Progenitor cell of endocrine pancreas (in vitro differentiated cells): ENCODE data around the gene IL1R2. TPM values are rescaled to one million over a fixed set of nuclear protein-coding genes. Genes with fewer than 3 reads are reported as not detected.

ENCODE experiments used
- DNase-seq: peaks from one replicate; pipeline ENCODE4 v3.0.0; 2021; ENCODE audit warnings: low spot score; ENCODE audit not compliant: unreplicated experiment
- H3K27ac Mint-ChIP-seq: 2 replicates; pipeline ENCODE4 v1.8.0; 2021; ENCODE audit warnings: mild to moderate bottlenecking, moderate library complexity, mixed read lengths
- H3K27me3 Mint-ChIP-seq: 2 replicates; pipeline ENCODE4 v1.8.0; 2021; ENCODE audit warnings: mixed read lengths
- H3K36me3 Mint-ChIP-seq: 2 replicates; pipeline ENCODE4 v1.8.0; 2022; ENCODE audit warnings: mixed read lengths; ENCODE audit not compliant: insufficient read depth
- H3K4me1 Mint-ChIP-seq: 2 replicates; pipeline ENCODE4 v1.8.0; 2021; ENCODE audit warnings: low read depth, mixed read lengths
- H3K4me3 Mint-ChIP-seq: 2 replicates; pipeline ENCODE4 v1.8.0; 2021; ENCODE audit warnings: low read depth, mild to moderate bottlenecking, moderate library complexity, mixed read lengths
- H3K9me3 Mint-ChIP-seq: 2 replicates; pipeline ENCODE4 v1.8.0; 2021; ENCODE audit warnings: low read depth, mixed read lengths
- total RNA-seq: library from RNA; stranded (reverse); gene quantifications from 2 replicates; pipeline ENCODE4 v1.2.1, GENCODE V29; 2021
- TF ChIP-seq, protein P1 (sequence below): fragments of 200-600 bp; sonication (generic); IDR thresholded peaks from one replicate; pipeline ENCODE4 v1.5.0; 2021; ENCODE audit warnings: antibody characterized with exemption, mild to moderate bottlenecking; ENCODE audit not compliant: unreplicated experiment

IL1R2 gene
- total RNA-seq, 1 donor from 2014 or later = not detected

DNA sequence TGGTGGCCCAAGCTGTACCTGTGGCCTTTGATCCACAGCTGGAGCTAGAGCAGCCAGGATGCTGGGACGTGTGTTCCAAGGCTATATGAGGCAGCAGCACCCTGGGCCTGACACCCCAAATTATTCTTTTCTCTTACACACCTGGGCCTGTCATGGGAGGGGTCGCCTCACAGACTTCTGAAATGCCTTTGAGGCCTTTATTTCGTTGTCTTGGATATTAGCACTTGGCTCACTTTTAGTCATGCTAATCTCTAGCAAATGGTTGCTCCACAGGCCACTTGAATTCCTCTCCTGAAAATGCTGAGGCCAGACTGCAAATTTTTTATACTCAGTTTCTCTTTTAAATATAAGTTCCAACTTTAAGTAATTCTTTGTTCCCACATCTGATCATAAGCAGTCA, 22.0 kb upstream of the IL1R2 start:
- Mint-ChIP-seq H3K4me3 (no peak overlapping the region), H3K27ac (no peak overlapping the region), H3K36me3 (peaks cover 2% of the 10 kb centered on the region), H3K4me1 (no peaks in the 10 kb centered on the region), H3K27me3 (no peaks in the 10 kb centered on the region), H3K9me3 (peaks cover 15% of the 10 kb centered on the region)
- TF ChIP-seq, protein P1, sequence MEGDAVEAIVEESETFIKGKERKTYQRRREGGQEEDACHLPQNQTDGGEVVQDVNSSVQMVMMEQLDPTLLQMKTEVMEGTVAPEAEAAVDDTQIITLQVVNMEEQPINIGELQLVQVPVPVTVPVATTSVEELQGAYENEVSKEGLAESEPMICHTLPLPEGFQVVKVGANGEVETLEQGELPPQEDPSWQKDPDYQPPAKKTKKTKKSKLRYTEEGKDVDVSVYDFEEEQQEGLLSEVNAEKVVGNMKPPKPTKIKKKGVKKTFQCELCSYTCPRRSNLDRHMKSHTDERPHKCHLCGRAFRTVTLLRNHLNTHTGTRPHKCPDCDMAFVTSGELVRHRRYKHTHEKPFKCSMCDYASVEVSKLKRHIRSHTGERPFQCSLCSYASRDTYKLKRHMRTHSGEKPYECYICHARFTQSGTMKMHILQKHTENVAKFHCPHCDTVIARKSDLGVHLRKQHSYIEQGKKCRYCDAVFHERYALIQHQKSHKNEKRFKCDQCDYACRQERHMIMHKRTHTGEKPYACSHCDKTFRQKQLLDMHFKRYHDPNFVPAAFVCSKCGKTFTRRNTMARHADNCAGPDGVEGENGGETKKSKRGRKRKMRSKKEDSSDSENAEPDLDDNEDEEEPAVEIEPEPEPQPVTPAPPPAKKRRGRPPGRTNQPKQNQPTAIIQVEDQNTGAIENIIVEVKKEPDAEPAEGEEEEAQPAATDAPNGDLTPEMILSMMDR = no peak
- DNase-seq = no peak

DNA sequence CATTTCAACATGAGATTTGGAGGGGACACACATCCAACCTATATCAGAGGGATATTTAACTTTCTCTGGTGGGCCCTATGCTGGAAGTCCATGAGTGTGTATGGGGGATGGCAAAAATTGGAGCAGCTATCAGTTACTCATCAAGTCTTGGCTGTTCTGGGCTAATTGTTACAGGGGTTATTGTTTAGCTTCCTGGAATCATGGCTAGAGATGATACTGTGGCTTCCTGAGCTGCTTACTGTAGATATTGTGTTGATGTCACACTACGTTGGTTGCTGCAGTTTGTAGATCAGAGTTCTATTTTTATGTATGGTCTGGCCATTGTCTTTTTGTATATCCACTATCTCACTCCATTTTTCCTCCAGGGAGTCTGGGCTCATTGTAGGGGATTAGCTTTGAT, 20.9 kb upstream of the IL1R2 start:
- H3K4me3 Mint-ChIP-seq = no peak overlapping the region
- H3K27ac Mint-ChIP-seq = no peak overlapping the region
- H3K9me3 Mint-ChIP-seq = peaks cover 15% of the 10 kb centered on the region
- no peaks in the 10 kb centered on the region for H3K4me1 Mint-ChIP-seq
- no peaks in the 10 kb centered on the region for H3K27me3 Mint-ChIP-seq
- no peak for DNase-seq
- TF ChIP-seq, protein P1 = no peak
- peaks cover 2% of the 10 kb centered on the region for H3K36me3 Mint-ChIP-seq

DNA sequence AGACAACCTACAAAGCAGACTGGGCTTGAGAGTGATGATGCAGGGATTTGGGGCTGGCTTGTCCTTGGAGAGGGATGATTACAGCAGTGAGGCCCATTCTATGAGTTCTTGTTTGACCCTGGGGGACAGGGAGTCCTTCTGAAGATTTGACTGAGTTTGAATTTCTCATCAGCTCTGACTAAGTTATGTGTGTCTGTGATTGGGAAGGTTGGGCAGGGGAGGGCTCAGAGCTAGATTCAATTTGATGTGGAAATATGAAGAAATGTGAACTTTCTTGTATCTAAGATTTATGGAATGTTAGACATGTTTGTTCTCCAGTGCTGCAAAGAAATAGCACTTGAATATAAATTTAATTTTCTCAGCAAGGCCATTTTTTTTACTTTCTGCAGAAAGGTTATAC, 19.9 kb upstream of the IL1R2 start:
- no peak for DNase-seq
- Mint-ChIP-seq H3K27ac (no peak overlapping the region), H3K4me1 (no peaks in the 10 kb centered on the region), H3K36me3 (peaks cover 2% of the 10 kb centered on the region), H3K27me3 (no peaks in the 10 kb centered on the region), H3K4me3 (no peak overlapping the region), H3K9me3 (peaks cover 15% of the 10 kb centered on the region)
- TF ChIP-seq, protein P1 = no peak

DNA sequence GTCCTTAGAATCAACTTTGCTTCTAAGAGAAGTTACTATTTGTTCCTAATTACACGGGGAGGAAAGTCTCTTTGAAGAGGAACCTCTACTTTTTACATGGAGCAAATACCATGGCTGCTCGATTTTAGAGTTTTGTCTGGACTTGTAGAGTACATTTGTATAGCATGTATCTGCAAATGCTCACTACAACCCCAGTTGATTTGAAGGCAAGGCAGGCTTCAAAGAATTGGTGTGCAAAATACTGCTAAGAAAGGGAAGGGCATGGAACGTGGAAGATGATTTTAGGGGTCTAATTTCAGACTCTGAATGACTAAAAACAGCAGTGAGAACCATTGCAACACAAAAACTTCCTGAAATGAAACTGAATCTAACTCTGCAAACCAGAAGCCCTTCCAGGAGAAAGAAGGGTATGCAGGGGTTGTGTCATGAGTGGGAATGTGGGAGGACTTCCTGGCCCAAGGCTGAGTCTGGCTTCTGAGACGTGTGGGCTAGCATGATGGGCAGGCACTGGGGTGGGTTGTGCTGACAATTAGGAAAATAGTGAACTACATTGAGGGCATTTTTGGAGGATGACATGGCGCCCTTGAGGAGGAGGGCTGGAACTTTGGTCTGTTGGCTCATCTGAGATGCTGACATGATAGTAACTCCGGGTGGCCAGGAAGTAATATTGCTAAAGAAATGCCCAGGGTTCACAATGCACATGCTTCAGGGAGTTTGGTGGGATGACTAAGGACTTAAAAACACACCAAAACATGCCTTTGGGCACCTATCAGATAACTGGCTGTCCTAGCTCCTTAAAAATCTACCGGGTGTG, 18.9 kb upstream of the IL1R2 start:
- Mint-ChIP-seq H3K27me3 (no peaks in the 10 kb centered on the region), H3K4me3 (no peak overlapping the region), H3K36me3 (peaks cover 2% of the 10 kb centered on the region), H3K4me1 (no peaks in the 10 kb centered on the region), H3K9me3 (peaks cover 15% of the 10 kb centered on the region), H3K27ac (peak overlapping the region; percentile 39)
- TF ChIP-seq, protein P1 = no peak
- DNase-seq = no peak

DNA sequence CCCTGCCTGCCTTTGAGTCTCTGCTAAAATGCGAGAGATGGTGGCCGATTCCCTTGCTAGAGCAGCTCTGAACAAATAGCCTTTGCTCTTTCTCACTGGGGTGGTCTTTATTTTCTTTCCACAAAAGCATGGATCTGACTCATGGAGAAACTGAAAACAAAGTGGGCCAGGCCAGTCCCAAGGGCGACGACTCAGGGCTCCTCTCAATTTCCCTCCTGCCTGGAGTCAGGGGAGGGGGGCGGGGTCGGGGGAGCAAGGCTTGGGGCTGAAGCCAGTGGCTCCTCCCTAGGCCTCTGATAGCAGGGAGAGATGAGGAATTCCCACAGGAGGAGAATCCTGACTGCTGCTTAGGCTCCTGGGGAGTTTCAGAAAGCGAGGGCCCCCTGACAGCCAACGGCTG, 17.1 kb upstream of the IL1R2 start:
- H3K27ac Mint-ChIP-seq = no peak overlapping the region
- DNase-seq = no peak
- no peaks in the 10 kb centered on the region for H3K27me3 Mint-ChIP-seq
- H3K36me3 Mint-ChIP-seq = peaks cover 2% of the 10 kb centered on the region
- TF ChIP-seq, protein P1 = no peak
- no peaks in the 10 kb centered on the region for H3K4me1 Mint-ChIP-seq
- peaks cover 15% of the 10 kb centered on the region for H3K9me3 Mint-ChIP-seq
- H3K4me3 Mint-ChIP-seq = no peak overlapping the region
